Keratinocyte (primary cell): ENCODE results near the gene AGBL2. TPM values are rescaled to one million over a fixed set of nuclear protein-coding genes. Genes with fewer than 3 reads are reported as not detected.

Experiments used
- DNase-seq: peaks from one replicate; pipeline ENCODE4 v3.0.0-alpha.2; 2011; ENCODE audit warnings: low read depth, missing footprints, low spot score
- FAIRE-seq: peaks from 2 replicates; lab custom pipeline; 2011; peaks lifted over from hg19 to GRCh38; lab: Jason Lieb, UNC
- H2AFZ ChIP-seq: 2 replicates; pipeline ENCODE4 v1.6.0; 2012; ENCODE audit warnings: low read length, control low read depth, inconsistent platforms; ENCODE audit not compliant: control insufficient read depth
- H3K27ac ChIP-seq: 2 replicates; pipeline ENCODE4 v1.5.1; 2011; ENCODE audit warnings: low read length; ENCODE audit not compliant: control insufficient read depth, insufficient read depth
- H3K27me3 ChIP-seq: 3 replicates; pipeline ENCODE4 v1.6.0; 2011; ENCODE audit warnings: low read length; ENCODE audit not compliant: control insufficient read depth, insufficient read depth; ENCODE audit errors: extremely low read depth
- H3K36me3 ChIP-seq, 2 experiments: 2 replicates in 1 of 2; 3 replicates in 1 of 2; pipeline ENCODE4 v1.5.1; 2011; ENCODE audit warnings: low read length in 2 of 2, mild to moderate bottlenecking in 1 of 2; ENCODE audit not compliant: control insufficient read depth in 2 of 2, insufficient read depth in 2 of 2; ENCODE audit errors: extremely low read depth in 1 of 2
- H3K4me1 ChIP-seq: 3 replicates; pipeline ENCODE4 v1.5.1; 2011; ENCODE audit warnings: low read length; ENCODE audit not compliant: control insufficient read depth, insufficient read depth; ENCODE audit errors: extremely low read depth
- H3K4me2 ChIP-seq: 3 replicates; pipeline ENCODE4 v1.6.0; 2011; ENCODE audit warnings: low read depth, low read length; ENCODE audit not compliant: control insufficient read depth, insufficient read depth; ENCODE audit errors: extremely low read depth
- H3K4me3 ChIP-seq, 3 experiments: fragments of 200-600 bp in 1 of 3; sonication (generic) in 1 of 3; 2 replicates in 2 of 3; 3 replicates in 1 of 3; pipeline ENCODE4 v1.5.1; 2011 to 2016; ENCODE audit warnings: low read length in 3 of 3, mild to moderate bottlenecking in 3 of 3, control low read depth in 2 of 3, inconsistent platforms in 1 of 3, low read depth in 1 of 3, mixed read lengths in 1 of 3, mixed run types in 1 of 3, moderate library complexity in 1 of 3; ENCODE audit not compliant: control insufficient read depth in 2 of 3, insufficient read depth in 2 of 3; ENCODE audit errors: extremely low read depth in 1 of 3
- H3K79me2 ChIP-seq: 2 replicates; pipeline ENCODE4 v1.6.0; 2012; ENCODE audit warnings: low read length; ENCODE audit not compliant: control insufficient read depth, insufficient read depth
- H3K9ac ChIP-seq: 3 replicates; pipeline ENCODE4 v1.6.0; 2011; ENCODE audit warnings: low read length; ENCODE audit not compliant: control insufficient read depth, insufficient read depth; ENCODE audit errors: extremely low read depth
- H3K9me1 ChIP-seq: 3 replicates; pipeline ENCODE4 v1.6.0; 2011; ENCODE audit warnings: low read length; ENCODE audit not compliant: control insufficient read depth, insufficient read depth; ENCODE audit errors: extremely low read depth
- H3K9me3 ChIP-seq: 2 replicates; pipeline ENCODE4 v1.5.1; 2012; ENCODE audit warnings: low read depth, low read length; ENCODE audit not compliant: control insufficient read depth
- H4K20me1 ChIP-seq: 3 replicates; pipeline ENCODE4 v1.6.0; 2011; ENCODE audit warnings: low read length; ENCODE audit not compliant: control insufficient read depth, insufficient read depth; ENCODE audit errors: extremely low read depth
- CTCF ChIP-seq, 3 experiments: IDR thresholded peaks in 1 of 3; conservative IDR thresholded peaks in 1 of 3; optimal IDR thresholded peaks in 1 of 3; 2 replicates in 2 of 3; 3 replicates in 1 of 3; pipeline versions ENCODE3 to v1.5.1; 2011; ENCODE audit warnings: low read length in 3 of 3, mild to moderate bottlenecking in 3 of 3, moderate library complexity in 2 of 3, control low read depth in 1 of 3, inconsistent platforms in 1 of 3; ENCODE audit not compliant: insufficient read depth in 2 of 3; ENCODE audit errors: extremely low read depth in 1 of 3
- EZH2 ChIP-seq: IDR thresholded peaks from one replicate; pipeline ENCODE4 v1.6.1; 2012; ENCODE audit warnings: inconsistent platforms, mild to moderate bottlenecking, low read length, moderate library complexity
- dilution Hi-C: fragments of 300-500 bp; cut with MboI; formaldehyde crosslinking; loops from one replicate; pipeline ENCODE4 v1.7.0; 2020; ENCODE audit warnings: low sequenced_read_pairs; ENCODE audit not compliant: extremely low pct_ligation_motif_present
- polyA plus RNA-seq, 5 experiments: library from polyadenylated mRNA; depleted of rRNA in 3 of 5; stranded (reverse) in 3 of 5; stranded (forward) in 1 of 5; unstranded in 1 of 5; fragments of >200 nt; gene quantifications; 1 replicate in 1 of 5; 2 replicates in 3 of 5; 3 replicates in 1 of 5; pipeline versions ENCODE4 v1.2.1 to v1.2.3, GENCODE V29; 2011 to 2012; ENCODE audit warnings: missing spikeins in 2 of 5, low read depth in 1 of 5, low replicate concordance in 1 of 5

Gene AGBL2
- polyA plus RNA-seq, 1 donor (not counting 4 experiments of a cell fraction or from before 2014, with no cell fraction given): 1.3 TPM

- Histone ChIP-seq H3K27ac (no peak overlapping the region), H3K9ac (no peak overlapping the region), H3K79me2 (no peaks in the 10 kb centered on the region), H3K9me1 (no peaks in the 10 kb centered on the region), H3K4me1 (no peaks in the 10 kb centered on the region), H3K9me3 (no peaks in the 10 kb centered on the region), H2AFZ (no peak overlapping the region), H3K27me3 (no peaks in the 10 kb centered on the region), H4K20me1 (no peaks in the 10 kb centered on the region), H3K36me3 (peaks cover 4 to 5% of the 10 kb centered on the region in 2 experiments), H3K4me3 (no peak overlapping the region), H3K4me2 (no peak overlapping the region)
- TF ChIP-seq CTCF (optimal IDR thresholded peaks at IDR 0.05 in 1 of 3, IDR thresholded peaks at IDR 0.05 in 1 of 3, conservative IDR thresholded peaks at IDR 0.05 in 1 of 3; ENCODE audit: extremely low read depth in 1 of 3, insufficient read depth in 2 of 3, low read length in 3 of 3) (no peak), EZH2 (no peak)
- no peak for DNase-seq
- no peak for FAIRE-seq
- dilution Hi-C loops: no loop called here
Measured at GRCh38 chr11:47615249-47615648, 99.9 kb downstream of the AGBL2 start.

GRCh38 chr11:47611348-47611794 lies 103.8 kb downstream of the AGBL2 start:
- no peak overlapping the region for H2AFZ ChIP-seq
- dilution Hi-C loops: no loop called here
- H3K4me2 ChIP-seq: no peak overlapping the region
- FAIRE-seq (no peak), DNase-seq (no peak)
- TF ChIP-seq CTCF (optimal IDR thresholded peaks at IDR 0.05 in 1 of 3, IDR thresholded peaks at IDR 0.05 in 1 of 3, conservative IDR thresholded peaks at IDR 0.05 in 1 of 3; ENCODE audit: extremely low read depth in 1 of 3, insufficient read depth in 2 of 3, low read length in 3 of 3): no peak
- TF ChIP-seq EZH2: no peak
- no peaks in the 10 kb centered on the region for H3K36me3 ChIP-seq
- H3K9me1 ChIP-seq: no peaks in the 10 kb centered on the region
- no peak overlapping the region for H3K9ac ChIP-seq
- H4K20me1 ChIP-seq: no peaks in the 10 kb centered on the region
- no peaks in the 10 kb centered on the region for H3K4me1 ChIP-seq
- H3K27me3 ChIP-seq: no peaks in the 10 kb centered on the region
- no peaks in the 10 kb centered on the region for H3K9me3 ChIP-seq
- H3K4me3 ChIP-seq: no peak overlapping the region
- H3K27ac ChIP-seq: no peak overlapping the region
- no peaks in the 10 kb centered on the region for H3K79me2 ChIP-seq
